ENCODE data around the gene TIMM13. TPM values are rescaled to one million over a fixed set of nuclear protein-coding genes. Genes with fewer than 3 reads are reported as not detected.

The TIMM13 gene
- total RNA-seq, 1 experiment from 2014 or later, result 34.5 TPM

DNA sequence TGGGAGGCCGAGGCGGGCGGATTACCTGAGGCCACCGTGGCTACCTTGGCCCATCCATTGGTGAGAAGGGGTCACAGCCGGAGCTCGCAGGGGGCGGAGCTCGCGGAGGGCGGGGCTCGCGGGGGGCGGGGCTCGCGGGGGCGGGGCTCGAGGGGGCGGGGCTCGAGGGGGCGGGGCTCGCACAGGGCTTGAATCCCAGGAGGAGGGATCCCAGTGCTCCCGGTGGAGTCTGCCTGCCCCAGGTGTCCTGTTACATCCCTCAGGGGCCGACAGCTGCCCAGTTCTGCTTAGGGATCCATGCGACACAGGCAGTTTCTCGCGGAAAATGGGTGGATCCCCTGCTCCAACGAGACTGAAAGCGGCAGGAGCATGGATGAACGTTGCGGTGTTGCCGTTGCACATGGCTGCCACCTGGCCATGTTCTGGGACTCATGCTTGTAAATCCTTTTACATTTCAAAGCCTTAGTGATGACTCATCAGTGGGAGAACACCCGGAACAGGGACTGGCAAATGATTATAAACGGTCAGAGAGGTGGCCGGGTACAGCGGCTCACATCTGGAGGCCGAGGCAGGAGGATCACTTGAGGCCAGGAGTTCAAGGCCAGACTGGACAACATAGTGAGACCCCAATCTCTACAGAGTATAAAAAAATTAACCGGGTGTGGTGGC lies 42.2 kb downstream of the TIMM13 start:
- no peaks in the 10 kb centered on the region for H3K27me3 ChIP-seq
- DNase-seq, result peak; percentile 49
- H3K4me3 ChIP-seq, result peak overlapping the region; percentile 11; the same call in 1 of the 2 replicates
- H3K9me3 ChIP-seq, result no peaks in the 10 kb centered on the region
- H3K36me3 ChIP-seq, result no peaks in the 10 kb centered on the region

DNA sequence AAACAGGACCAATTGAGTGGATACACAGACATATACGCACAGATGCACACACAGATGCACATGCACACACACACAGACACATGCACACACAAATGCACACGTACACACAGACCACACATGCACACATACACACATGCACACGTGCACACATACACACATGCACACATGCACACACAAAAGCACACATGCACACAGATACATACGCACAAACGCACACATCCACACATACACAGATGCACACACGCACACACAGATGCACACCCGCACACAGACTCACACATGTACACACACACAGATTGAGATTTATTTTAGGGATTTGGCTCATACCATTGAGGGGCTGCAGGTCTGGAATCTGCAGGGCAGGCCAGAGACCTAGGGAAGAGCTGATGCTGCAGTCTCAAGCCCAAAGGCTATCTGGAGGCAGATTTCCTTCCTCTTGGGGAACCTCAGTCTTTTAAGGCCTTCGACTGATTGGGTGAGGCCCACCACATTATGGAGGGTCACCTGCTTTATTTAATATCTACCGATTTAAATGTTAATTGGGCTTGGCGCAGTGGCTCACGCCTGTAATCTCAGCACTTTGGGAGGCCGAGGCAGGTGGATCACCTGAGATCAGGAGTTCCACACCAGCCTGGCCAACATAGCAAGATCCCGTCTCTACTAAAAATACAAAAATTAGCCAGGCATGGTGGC lies 44.7 kb downstream of the TIMM13 start:
- no peaks in the 10 kb centered on the region for H3K36me3 ChIP-seq
- no peaks in the 10 kb centered on the region for H3K27me3 ChIP-seq
- DNase-seq, result no peak
- H3K4me3 ChIP-seq, result no peak overlapping the region
- H3K9me3 ChIP-seq, result no peaks in the 10 kb centered on the region

GRCh38 chr19:2381148-2381820 lies 46.1 kb downstream of the TIMM13 start:
- Histone ChIP-seq H3K27me3 (no peaks in the 10 kb centered on the region), H3K36me3 (no peaks in the 10 kb centered on the region), H3K9me3 (no peaks in the 10 kb centered on the region), H3K4me3 (no peak overlapping the region)
- no peak for DNase-seq

DNA sequence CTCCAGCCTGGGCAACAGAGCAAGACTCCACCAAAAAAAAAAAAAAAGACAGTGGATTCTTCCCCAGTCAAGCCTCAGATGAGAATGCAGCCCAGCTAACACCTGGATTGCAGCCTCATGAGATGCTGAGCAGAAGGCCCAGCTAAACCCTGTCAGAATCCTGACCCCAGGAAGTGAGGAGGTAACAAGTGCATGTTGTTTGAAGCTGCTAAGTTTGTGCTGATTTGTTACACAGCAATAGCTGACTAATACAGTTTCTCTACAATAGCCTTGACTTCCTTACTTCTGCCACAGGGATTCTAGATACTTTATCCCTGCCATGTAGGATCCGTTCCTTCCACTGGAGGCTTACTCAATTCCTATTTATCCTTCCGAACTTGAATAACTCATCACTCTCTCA lies 46.8 kb downstream of the TIMM13 start:
- Histone ChIP-seq H3K4me3 (no peak overlapping the region), H3K9me3 (no peaks in the 10 kb centered on the region), H3K27me3 (no peaks in the 10 kb centered on the region), H3K36me3 (no peaks in the 10 kb centered on the region)
- no peak for DNase-seq

DNA sequence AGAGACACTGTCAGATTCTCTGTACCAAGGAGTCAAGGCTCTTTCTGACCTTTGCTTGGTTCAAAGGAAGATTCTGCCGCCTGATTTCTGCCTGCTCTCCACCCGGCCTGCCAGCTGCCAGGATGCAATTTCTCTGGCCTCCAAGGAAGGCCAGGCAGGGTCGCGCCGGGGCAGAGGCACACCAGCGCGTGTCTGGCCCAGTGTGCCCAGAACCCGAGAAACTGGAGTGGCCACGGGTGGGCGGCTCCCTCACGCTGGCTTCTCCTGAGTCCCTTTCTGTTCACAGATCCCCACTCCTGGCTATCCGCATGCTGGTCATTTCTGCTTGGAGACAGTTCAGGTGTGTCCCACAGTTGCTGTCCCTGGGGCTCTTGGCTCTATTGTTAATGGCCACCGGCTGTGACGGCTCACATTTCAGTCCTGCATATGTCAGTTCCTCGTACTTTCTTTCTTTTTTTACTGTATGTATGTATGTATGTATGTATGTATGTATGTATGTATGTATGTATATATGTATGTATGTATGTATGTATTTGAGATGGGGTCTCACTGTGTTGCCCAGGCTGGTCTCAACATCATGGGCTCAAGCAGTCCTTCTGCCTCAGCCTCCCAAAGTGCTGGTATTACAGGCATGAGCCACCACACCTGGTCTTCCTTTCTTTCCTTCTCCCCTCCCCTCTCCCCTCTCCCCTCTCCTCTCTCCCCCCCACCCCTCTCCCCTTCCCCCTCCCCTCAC lies 50.4 kb downstream of the TIMM13 start:
- Histone ChIP-seq H3K36me3 (no peaks in the 10 kb centered on the region), H3K9me3 (no peaks in the 10 kb centered on the region), H3K4me3 (no peak overlapping the region), H3K27me3 (no peaks in the 10 kb centered on the region)
- DNase-seq, result no peak

Other genes starting within 250 kb of the TIMM13 start
- 23.1 and 25.6 TPM in 2 replicates for gene PLEKHJ1, start 191.3 kb downstream of the TIMM13 start, total RNA-seq (2014; rRNA removed; shearing (Covaris generic); ENCODE audit: low replicate concordance)
- gene SF3A2, start 190.8 kb downstream of the TIMM13 start, total RNA-seq (2014; rRNA removed; shearing (Covaris generic); ENCODE audit: low replicate concordance), result 5.5 and 23.7 TPM in 2 replicates
- 0.49 and 4.1 TPM in 2 replicates for gene AMH, start 178.3 kb downstream of the TIMM13 start, total RNA-seq (2014; rRNA removed; shearing (Covaris generic); ENCODE audit: low replicate concordance)
- not detected in 2 replicates for gene JSRP1, start 171.2 kb downstream of the TIMM13 start, total RNA-seq (2014; rRNA removed; shearing (Covaris generic); ENCODE audit: low replicate concordance)
- not detected in 2 replicates for gene PEAK3, start 145.4 kb downstream of the TIMM13 start, total RNA-seq (2014; rRNA removed; shearing (Covaris generic); ENCODE audit: low replicate concordance)
- gene LINGO3, start 119.4 kb downstream of the TIMM13 start, total RNA-seq (2014; rRNA removed; shearing (Covaris generic); ENCODE audit: low replicate concordance), result not detected in 2 replicates
- 73.8 and 259 TPM in 2 replicates for gene LSM7, start 99.0 kb downstream of the TIMM13 start, total RNA-seq (2014; rRNA removed; shearing (Covaris generic); ENCODE audit: low replicate concordance)
- 14.9 and 17.8 TPM in 2 replicates for gene SPPL2B, start 98.9 kb downstream of the TIMM13 start, total RNA-seq (2014; rRNA removed; shearing (Covaris generic); ENCODE audit: low replicate concordance)
- gene TMPRSS9, start 67.3 kb downstream of the TIMM13 start, total RNA-seq (2014; rRNA removed; shearing (Covaris generic); ENCODE audit: low replicate concordance), result not detected in 2 replicates
- 124 and 171 TPM in 2 replicates for gene LMNB2, start 29.4 kb upstream of the TIMM13 start, total RNA-seq (2014; rRNA removed; shearing (Covaris generic); ENCODE audit: low replicate concordance)
- 36.4 and 48.7 TPM in 2 replicates for gene GADD45B, start 48.5 kb upstream of the TIMM13 start, total RNA-seq (2014; rRNA removed; shearing (Covaris generic); ENCODE audit: low replicate concordance)

Data from MG63 (cell line).